GM12878 (cell line): ENCODE results near the gene NUP62. TPM values are rescaled to one million over a fixed set of nuclear protein-coding genes. Genes with fewer than 3 reads are reported as not detected.

Experiments
- CHD1 ChIP-seq: IDR thresholded peaks from 2 replicates; pipeline ENCODE4 v1.6.1; 2012; ENCODE audit warnings: low read depth, low read length, improper control_type of control experiment
- EED ChIP-seq: sonication (generic); IDR thresholded peaks from 2 replicates; pipeline ENCODE4 v1.6.1; 2016; ENCODE audit warnings: antibody characterized with exemption, low read depth
- ETV6 ChIP-seq, 2 experiments: fragments of 450-650 bp in 1 of 2; IDR thresholded peaks in 1 of 2; conservative IDR thresholded peaks in 1 of 2; 2 replicates each; pipeline ENCODE4 v1.6.1; 2014; ENCODE audit warnings: antibody characterized with exemption in 1 of 2, borderline replicate concordance in 1 of 2, low read depth in 1 of 2, mild to moderate bottlenecking in 1 of 2, moderate library complexity in 1 of 2
- FOS ChIP-seq: IDR thresholded peaks from 3 replicates; pipeline ENCODE4 v1.6.1; 2011; ENCODE audit warnings: borderline replicate concordance; ENCODE audit not compliant: insufficient read length; ENCODE audit errors: extremely low read depth
- MTA3 ChIP-seq: IDR thresholded peaks from 2 replicates; pipeline ENCODE4 v1.6.1; 2012; ENCODE audit warnings: low read length, inconsistent platforms, borderline replicate concordance
- NR2C1 ChIP-seq: fragments of 450-650 bp; IDR thresholded peaks from 2 replicates; pipeline ENCODE4 v1.6.1; 2017; ENCODE audit warnings: antibody characterized with exemption, mild to moderate bottlenecking, moderate library complexity
- NR2C2 ChIP-seq: IDR thresholded peaks from 2 replicates; pipeline ENCODE4 v1.6.1; 2011; ENCODE audit warnings: borderline replicate concordance, low read depth; ENCODE audit not compliant: control insufficient read depth, insufficient read length
- POLR2AphosphoS2 ChIP-seq: IDR thresholded peaks from 2 replicates; pipeline ENCODE4 v1.6.1; 2011; ENCODE audit warnings: low read depth, mild to moderate bottlenecking, low read length, improper control_type of control experiment, moderate library complexity
- POLR2AphosphoS5 ChIP-seq: IDR thresholded peaks from 2 replicates; pipeline ENCODE4 v1.6.1; 2011; ENCODE audit warnings: mild to moderate bottlenecking, low read length, inconsistent platforms
- SMAD1 ChIP-seq: fragments of 450-650 bp; IDR thresholded peaks from 2 replicates; pipeline ENCODE4 v1.6.1; 2018; ENCODE audit warnings: mild to moderate bottlenecking, low read depth; ENCODE audit not compliant: partially characterized antibody
- SMAD5 ChIP-seq: IDR thresholded peaks from 2 replicates; pipeline ENCODE4 v1.6.1; 2016; ENCODE audit warnings: antibody characterized with exemption, low read depth
- SMARCA5 ChIP-seq: fragments of 450-650 bp; IDR thresholded peaks from 2 replicates; pipeline ENCODE4 v1.6.1; 2017; ENCODE audit warnings: mild to moderate bottlenecking
- SMC3 ChIP-seq: IDR thresholded peaks from 2 replicates; pipeline ENCODE4 v1.6.1; 2011; ENCODE audit warnings: low read length, improper control_type of control experiment, borderline replicate concordance
- TBL1XR1 ChIP-seq: IDR thresholded peaks from 2 replicates; pipeline ENCODE4 v1.6.1; 2012; ENCODE audit warnings: low read depth, low read length, improper control_type of control experiment
- YBX1 ChIP-seq: fragments of 450-650 bp; IDR thresholded peaks from 2 replicates; pipeline ENCODE4 v1.6.1; 2016; ENCODE audit warnings: antibody characterized with exemption
- ZNF207 ChIP-seq: fragments of 450-650 bp; IDR thresholded peaks from 2 replicates; pipeline ENCODE4 v1.6.1; 2014; ENCODE audit warnings: antibody characterized with exemption, mild to moderate bottlenecking, borderline replicate concordance
- ZNF274 ChIP-seq: IDR thresholded peaks from one replicate; pipeline ENCODE4 v1.8.0; 2011; ENCODE audit not compliant: insufficient read length, insufficient read depth
- polyA plus RNA-seq, 11 experiments: library from polyadenylated mRNA; depleted of rRNA in 4 of 11; unstranded in 6 of 11; stranded (reverse) in 5 of 11; fragments of >200 nt; fragmentation: Nextera tagmentation in 4 of 11; fragmentation: Illumina TruSeq in 1 of 11; extraction: Ambion mirVana in 4 of 11; extraction: Trizol in 1 of 11; gene quantifications; 1 replicate in 1 of 11; 2 replicates in 10 of 11; pipeline versions ENCODE4 v1.2.1 to v1.2.3, GENCODE V29; 2011 to 2016; ENCODE audit warnings: inconsistent platforms in 2 of 11, missing spikeins in 2 of 11, low read depth in 1 of 11
- total RNA-seq, 4 experiments: library from RNA; depleted of rRNA in 3 of 4; stranded (reverse); fragments of >200 nt in 3 of 4; fragmentation: Illumina TruSeq in 1 of 4; extraction: Trizol in 1 of 4; gene quantifications; 2 replicates each; pipeline versions ENCODE4 v1.2.1 to v1.2.3, GENCODE V29; 2013 to 2021
- TF ChIP-seq, protein P1 (sequence below): IDR thresholded peaks from 2 replicates; pipeline ENCODE4 v1.6.1; 2012; ENCODE audit warnings: improper control_type of control experiment, low read depth, low read length; ENCODE audit not compliant: insufficient replicate concordance
- TF ChIP-seq, protein P2 (sequence below): fragments of 450-650 bp; formaldehyde crosslinking; IDR thresholded peaks from 2 replicates; pipeline ENCODE4 v1.4.0; 2022; ENCODE audit warnings: mild to moderate bottlenecking, moderate library complexity
- TF ChIP-seq, protein P3 (sequence below): IDR thresholded peaks from 2 replicates; pipeline ENCODE4 v1.6.1; 2011; ENCODE audit warnings: low read depth, low read length, improper control_type of control experiment, borderline replicate concordance
- TF ChIP-seq, protein P4 (sequence below): fragments of 450-650 bp; IDR thresholded peaks from 2 replicates; pipeline ENCODE4 v1.6.1; 2016; ENCODE audit warnings: mild to moderate bottlenecking

The NUP62 gene
- total and polyA plus RNA-seq, 10 of the 15 experiments (the other 5 are each of a cell fraction or from before 2014, with no cell fraction given), result 19.5 to 110 (median 66.9) TPM

DNA sequence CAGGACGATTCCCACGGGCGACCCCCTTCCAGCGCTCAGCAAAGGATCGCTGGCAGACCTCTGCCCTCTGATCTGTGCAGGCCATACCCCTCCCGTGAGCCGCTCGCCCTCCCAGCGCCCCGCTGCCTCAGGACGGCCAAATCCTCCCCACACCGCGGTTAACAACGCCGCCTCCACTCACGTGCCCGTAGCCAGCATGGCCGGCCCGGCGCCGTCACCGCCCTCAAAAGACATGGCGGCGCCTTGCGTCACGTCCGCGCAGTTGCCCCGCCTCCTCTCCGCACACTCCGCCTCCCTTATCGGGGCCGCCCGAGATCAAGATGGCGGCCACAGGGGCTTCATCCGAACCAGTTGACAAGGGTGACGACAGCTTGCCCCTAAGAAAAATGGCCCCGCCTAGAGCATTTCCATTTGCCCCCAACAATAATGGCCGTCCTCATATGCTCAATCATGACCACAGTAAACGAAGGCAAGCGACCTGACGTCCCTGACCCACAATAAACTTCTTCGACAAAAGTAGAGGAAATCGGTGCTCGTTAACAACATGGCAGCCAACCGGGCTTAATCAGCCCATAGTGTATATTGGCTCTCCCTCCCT, 52.8 kb downstream of the NUP62 start (continued):
- TF ChIP-seq, protein P1, sequence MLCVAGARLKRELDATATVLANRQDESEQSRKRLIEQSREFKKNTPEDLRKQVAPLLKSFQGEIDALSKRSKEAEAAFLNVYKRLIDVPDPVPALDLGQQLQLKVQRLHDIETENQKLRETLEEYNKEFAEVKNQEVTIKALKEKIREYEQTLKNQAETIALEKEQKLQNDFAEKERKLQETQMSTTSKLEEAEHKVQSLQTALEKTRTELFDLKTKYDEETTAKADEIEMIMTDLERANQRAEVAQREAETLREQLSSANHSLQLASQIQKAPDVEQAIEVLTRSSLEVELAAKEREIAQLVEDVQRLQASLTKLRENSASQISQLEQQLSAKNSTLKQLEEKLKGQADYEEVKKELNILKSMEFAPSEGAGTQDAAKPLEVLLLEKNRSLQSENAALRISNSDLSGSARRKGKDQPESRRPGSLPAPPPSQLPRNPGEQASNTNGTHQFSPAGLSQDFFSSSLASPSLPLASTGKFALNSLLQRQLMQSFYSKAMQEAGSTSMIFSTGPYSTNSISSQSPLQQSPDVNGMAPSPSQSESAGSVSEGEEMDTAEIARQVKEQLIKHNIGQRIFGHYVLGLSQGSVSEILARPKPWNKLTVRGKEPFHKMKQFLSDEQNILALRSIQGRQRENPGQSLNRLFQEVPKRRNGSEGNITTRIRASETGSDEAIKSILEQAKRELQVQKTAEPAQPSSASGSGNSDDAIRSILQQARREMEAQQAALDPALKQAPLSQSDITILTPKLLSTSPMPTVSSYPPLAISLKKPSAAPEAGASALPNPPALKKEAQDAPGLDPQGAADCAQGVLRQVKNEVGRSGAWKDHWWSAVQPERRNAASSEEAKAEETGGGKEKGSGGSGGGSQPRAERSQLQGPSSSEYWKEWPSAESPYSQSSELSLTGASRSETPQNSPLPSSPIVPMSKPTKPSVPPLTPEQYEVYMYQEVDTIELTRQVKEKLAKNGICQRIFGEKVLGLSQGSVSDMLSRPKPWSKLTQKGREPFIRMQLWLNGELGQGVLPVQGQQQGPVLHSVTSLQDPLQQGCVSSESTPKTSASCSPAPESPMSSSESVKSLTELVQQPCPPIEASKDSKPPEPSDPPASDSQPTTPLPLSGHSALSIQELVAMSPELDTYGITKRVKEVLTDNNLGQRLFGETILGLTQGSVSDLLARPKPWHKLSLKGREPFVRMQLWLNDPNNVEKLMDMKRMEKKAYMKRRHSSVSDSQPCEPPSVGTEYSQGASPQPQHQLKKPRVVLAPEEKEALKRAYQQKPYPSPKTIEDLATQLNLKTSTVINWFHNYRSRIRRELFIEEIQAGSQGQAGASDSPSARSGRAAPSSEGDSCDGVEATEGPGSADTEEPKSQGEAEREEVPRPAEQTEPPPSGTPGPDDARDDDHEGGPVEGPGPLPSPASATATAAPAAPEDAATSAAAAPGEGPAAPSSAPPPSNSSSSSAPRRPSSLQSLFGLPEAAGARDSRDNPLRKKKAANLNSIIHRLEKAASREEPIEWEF, result no peak
- TF ChIP-seq ZNF207 (peak; percentile 36; the same call in 1 of the 2 replicates), SMC3 (0 out of 2 replicates have a peak, but pooled peaks have one; percentile 11), TBL1XR1 (no peak), NR2C2 (no peak), NR2C1 (peak; percentile 93), POLR2AphosphoS5 (peak; percentile 29; the same call in 1 of the 2 replicates), EED (no peak), MTA3 (no peak), ETV6 (conservative IDR thresholded peaks at IDR 0.05 in 1 of 2, IDR thresholded peaks at IDR 0.05 in 1 of 2; ENCODE audit: borderline replicate concordance in 1 of 2, low read depth in 1 of 2) (no peak), SMAD5 (no peak), FOS (no peak), CHD1 (no peak), ZNF274 (no peak), POLR2AphosphoS2 (peak; percentile 74; the same call in 1 of the 2 replicates), SMAD1 (no peak), SMARCA5 (peak; percentile 69), YBX1 (no peak)
- TF ChIP-seq, protein P2, sequence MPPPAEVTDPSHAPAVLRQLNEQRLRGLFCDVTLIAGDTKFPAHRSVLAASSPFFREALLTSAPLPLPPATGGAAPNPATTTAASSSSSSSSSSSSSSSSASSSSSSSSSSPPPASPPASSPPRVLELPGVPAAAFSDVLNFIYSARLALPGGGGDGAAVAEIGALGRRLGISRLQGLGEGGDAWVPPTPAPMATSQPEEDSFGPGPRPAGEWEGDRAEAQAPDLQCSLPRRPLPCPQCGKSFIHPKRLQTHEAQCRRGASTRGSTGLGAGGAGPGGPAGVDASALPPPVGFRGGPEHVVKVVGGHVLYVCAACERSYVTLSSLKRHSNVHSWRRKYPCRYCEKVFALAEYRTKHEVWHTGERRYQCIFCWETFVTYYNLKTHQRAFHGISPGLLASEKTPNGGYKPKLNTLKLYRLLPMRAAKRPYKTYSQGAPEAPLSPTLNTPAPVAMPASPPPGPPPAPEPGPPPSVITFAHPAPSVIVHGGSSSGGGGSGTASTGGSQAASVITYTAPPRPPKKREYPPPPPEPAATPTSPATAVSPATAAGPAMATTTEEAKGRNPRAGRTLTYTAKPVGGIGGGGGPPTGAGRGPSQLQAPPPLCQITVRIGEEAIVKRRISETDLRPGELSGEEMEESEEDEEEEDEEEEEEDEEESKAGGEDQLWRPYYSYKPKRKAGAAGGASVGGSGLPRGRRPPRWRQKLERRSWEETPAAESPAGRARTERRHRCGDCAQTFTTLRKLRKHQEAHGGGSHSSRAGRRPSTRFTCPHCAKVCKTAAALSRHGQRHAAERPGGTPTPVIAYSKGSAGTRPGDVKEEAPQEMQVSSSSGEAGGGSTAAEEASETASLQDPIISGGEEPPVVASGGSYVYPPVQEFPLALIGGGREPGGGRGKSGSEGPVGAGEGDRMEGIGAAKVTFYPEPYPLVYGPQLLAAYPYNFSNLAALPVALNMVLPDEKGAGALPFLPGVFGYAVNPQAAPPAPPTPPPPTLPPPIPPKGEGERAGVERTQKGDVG (CRISPR knock-in tag), result no peak
- TF ChIP-seq, protein P3, sequence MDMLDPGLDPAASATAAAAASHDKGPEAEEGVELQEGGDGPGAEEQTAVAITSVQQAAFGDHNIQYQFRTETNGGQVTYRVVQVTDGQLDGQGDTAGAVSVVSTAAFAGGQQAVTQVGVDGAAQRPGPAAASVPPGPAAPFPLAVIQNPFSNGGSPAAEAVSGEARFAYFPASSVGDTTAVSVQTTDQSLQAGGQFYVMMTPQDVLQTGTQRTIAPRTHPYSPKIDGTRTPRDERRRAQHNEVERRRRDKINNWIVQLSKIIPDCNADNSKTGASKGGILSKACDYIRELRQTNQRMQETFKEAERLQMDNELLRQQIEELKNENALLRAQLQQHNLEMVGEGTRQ, result no peak
- TF ChIP-seq, protein P4, sequence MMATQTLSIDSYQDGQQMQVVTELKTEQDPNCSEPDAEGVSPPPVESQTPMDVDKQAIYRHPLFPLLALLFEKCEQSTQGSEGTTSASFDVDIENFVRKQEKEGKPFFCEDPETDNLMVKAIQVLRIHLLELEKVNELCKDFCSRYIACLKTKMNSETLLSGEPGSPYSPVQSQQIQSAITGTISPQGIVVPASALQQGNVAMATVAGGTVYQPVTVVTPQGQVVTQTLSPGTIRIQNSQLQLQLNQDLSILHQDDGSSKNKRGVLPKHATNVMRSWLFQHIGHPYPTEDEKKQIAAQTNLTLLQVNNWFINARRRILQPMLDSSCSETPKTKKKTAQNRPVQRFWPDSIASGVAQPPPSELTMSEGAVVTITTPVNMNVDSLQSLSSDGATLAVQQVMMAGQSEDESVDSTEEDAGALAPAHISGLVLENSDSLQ, result peak; percentile 57
